HG03066 (cell line): ENCODE measurements around the gene COL23A1.

ENCODE experiments used
- ATAC-seq: cut with Tn5 transposase; IDR thresholded peaks from one replicate; pipeline ENCODE4 v1.9.1; 2021; ENCODE audit warnings: low read depth; ENCODE audit not compliant: unreplicated experiment

The COL23A1 gene

GRCh38 chr5:178590141-178590923, at the start of gene COL23A1:
Gene COL23A1 (minus strand): TSS chr5:178590393.
- ATAC-seq = peak; percentile 55

DNA sequence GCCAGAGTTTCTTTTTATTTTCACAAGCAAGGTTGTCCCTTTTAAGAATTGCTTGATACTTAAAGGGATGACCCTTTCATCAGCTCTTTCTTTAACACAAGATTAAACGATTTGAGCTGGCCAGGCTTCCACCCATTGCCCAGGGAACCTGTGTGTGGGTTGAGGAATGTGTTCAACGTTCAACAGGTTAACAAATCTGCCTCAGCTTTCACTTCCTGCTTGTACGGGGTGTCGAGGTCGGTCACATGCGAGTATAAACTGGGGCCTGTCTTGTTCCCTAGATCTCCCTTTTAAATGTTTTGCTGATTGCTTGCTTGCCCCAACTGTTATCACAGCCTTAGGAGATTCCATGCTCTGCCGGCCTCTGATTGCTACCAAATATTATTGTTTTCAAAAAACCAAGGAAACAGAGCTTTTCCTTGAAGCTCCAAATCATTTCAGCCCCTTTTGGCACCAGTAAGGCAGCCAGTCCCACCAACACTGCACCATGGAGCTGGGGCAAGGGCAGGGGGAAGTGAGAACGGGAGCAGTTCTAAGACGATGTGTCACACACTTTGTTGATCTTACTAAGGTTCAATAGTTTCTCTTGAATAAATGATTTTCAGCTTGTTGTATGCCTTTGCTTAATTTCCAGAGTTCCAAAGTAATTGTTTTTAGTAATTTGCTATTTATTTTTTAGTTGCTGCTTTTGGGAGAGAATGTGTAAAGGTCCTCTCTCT, 47.3 kb upstream of the COL23A1 start:
- ATAC-seq = no peak

DNA sequence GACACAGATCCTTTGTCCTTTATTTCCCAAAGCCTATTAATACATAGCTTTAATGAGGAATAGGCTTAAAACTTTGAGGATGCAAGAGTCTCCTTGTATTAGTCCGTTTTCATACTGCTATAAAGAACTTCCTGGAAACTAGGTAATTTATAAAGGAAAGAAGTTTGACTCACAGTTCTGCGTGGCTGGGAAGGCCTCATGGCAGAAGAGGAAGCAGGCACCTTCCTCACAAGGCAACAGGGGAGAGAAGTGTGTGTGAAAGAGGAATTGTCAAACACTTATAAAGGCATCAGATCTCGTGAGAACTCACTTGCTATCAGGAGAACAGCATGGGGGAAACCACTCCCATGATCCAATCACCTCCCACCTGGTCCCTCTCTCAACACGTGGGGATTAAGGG, 42.1 kb upstream of the COL23A1 start:
- ATAC-seq = no peak

DNA sequence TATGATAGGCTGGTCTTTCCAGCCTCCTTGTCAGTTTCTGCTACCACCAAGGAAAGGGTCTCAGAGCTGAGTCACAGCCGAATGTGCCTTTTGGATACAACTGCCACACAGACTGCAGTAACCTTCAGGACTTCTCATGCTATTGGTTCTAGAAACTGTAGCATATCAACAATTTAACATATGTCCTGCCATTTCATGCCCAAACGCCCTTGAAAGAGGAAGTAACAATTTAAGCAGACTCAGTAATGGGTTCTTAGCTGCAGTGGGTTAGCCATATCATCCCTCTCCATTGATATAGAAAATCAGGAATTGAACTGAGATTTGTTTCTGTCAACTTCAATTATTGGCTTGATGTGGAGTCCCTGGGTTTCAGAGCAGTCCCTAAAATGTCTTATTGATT, 40.8 kb upstream of the COL23A1 start:
- no peak for ATAC-seq

- no peak for ATAC-seq
Measured at GRCh38 chr5:178630475-178630930, 40.3 kb upstream of the COL23A1 start.

DNA sequence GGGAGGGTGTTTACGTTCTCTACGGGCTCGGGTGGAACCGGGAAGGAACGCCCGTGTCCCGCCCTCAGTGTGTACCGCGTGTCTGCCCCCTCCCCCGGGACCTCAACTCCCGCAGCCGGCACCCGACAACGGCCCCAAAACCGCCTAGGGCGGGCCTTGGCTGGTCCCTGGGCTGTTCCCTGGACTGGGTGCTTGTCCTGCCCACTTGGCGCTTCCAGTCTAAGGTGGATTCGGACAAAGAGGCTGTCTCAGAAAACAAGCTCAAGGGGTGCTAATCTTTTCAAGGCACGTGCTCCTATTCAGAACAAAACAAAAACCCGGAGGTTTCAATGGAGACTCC, 37.0 kb upstream of the COL23A1 start:
- ATAC-seq = no peak

GRCh38 chr5:178626484-178627258, 36.5 kb upstream of the COL23A1 start, which contains the start of gene CLK4:
Gene CLK4 (minus strand): TSS chr5:178627050. CDS start chr5:178623416, 3,634 bp downstream.
- ATAC-seq = peak; percentile 79

DNA sequence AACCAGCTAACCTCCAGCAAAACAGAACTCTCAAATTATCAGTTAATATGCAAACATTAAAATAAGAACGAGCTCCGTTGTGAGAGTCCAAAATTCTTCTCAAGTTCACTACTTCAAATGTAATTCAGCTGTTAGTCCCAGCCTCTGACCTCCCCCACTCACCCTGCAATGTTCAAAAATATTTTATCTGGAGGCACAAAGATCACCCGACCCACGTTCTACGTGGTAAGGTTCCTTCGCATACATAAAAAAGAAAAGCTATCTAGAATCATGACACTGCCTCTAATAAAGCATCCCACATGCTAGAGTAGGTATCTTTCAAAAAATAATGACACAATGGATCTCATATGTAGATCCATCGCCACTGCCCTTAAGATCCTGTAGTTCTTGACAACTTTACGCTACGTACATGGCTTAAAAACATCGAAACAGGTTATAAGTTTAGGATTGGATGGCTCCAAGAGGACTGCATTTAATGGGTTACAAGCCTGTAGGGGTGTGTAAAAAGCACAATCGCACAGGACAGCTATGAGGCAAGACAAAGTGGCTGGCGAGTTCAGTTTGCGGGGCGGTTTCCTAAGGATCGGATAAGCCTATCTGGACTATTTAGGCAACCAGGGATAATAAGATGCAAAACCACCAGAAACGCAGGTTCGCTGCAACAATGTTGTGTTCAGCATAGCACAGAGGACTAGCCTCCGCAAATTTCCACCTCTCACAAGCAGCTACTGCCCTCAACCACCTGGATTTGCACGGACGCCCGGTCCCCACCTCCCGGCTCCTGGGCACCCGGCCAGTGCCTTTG, 35.7 kb upstream of the COL23A1 start:
- peak; percentile 25 for ATAC-seq

DNA sequence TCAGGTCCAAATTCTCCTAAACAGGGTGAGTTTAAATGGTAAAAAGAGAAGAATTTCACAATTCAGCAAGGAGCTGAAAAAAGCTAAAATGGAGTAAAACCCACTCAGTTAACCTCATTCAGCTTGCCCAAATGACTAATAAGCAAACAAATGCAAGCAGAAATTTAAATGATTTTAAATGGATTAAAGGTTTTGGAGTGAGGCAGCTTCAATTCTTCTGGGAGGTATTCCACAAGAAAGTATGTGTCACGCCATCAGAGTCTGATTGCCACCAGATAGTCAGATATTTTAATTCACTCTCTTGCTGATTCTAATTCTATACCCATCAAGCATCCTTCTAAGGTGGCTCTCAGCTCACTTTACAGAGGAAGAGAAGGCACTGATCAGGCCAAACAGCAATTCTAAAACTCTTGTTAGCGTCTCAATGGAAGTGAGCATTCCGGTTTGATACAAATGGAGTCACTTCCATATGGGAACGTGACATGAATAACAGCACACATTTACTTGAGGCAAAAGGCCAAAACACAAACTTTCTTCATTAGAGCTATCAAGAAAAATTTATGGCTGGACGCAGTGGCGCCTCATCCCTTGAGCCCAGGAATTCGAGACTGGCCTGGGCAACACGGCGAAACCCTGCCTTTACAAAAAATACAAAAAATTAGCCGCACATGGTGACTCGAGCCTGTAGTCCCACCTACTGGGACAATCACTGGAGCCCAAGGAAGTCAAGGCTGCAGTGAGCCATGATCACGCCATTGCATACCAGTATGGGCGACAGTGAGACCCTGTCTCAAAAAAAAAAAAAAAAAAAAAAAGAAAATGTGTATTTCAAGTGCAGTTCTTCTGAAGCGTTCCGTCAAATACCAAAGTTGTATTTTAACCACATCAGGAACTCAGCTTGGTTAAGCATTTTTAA, 34.7 kb upstream of the COL23A1 start:
- ATAC-seq = no peak

DNA sequence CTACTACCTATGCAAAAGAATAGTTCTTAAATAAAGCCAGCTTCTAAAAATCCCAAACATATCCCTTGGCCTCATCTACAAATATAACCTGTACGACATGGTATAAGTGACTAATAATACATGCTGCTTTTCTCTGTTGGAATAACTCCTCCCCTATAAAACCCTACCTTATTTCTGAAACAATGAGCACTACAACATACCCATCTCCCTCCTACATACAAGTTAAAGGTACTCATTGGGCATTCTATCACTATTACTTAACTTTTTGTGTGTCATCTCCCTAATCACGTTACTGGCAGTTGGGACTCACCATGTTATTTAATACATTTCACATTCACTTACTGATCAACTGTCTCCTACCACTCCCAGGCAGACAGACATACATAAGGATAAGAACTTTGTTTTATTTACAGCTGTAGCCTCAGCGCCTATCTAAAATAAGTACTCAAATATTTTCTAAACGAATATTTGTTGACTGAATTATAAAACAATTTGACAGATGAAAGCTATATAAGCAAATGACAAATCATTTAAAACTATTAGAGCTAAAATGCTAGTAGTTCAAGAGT, 32.6 kb upstream of the COL23A1 start:
- no peak for ATAC-seq

DNA sequence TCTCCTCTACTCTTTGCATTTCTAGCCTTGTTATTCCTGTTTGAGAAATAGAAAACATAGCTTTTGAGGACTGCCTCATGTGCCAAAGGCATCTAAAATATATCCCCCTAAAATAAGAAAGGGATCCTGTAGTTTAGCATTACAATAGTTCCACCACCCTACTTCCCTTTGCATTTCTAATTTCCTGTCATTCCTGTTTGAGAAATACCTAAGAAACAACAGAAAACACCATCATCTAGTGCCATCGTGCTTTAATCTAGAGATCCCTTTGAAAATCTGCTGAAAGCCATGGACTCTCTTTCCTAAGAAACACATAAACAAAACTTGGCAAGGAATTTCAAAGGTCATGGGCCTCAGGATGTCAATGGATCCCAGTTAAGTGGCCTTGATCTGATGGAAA, 29.2 kb upstream of the COL23A1 start:
- no peak for ATAC-seq

DNA sequence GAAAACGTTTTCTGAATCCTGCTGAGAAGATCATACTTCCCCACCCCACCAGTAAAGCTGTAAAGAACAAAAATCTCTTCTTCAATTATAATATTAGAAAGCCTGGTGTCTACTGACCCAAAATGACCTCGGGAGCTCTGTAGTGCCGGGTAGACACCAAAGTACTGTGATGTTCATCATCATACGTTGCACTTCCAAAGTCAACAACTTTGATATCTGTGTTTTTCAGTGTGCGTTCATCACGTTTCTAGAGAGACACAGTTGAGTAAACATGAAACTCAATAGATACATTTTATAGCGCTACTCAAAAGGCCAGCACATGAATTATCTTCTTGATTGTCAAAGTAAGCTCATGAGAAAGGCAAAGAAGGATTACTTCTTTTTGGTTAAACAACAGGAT, 22.1 kb upstream of the COL23A1 start:
- ATAC-seq = no peak

GRCh38 chr5:178606269-178606668, 16.1 kb upstream of the COL23A1 start:
- no peak for ATAC-seq

- ATAC-seq = no peak
Measured at GRCh38 chr5:178605788-178606187, 15.6 kb upstream of the COL23A1 start.

DNA sequence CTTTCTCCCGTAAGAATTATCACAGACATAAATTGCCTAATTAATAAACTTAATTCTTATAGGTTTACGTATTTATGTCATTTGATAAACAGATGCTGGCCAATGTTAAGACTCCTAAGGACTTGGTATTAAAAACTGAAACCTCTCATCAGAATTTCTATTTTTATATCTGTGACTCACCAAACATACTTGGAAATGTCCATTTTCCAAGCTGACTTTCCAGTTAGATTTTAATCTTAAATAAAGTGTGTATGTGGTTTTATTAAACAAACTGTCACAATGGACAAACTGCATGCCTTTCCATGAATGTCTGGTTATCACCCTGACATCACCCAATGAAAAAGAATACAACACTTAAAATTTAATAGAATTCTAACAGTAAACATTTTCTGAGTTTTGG, 12.6 kb upstream of the COL23A1 start:
- ATAC-seq = no peak

DNA sequence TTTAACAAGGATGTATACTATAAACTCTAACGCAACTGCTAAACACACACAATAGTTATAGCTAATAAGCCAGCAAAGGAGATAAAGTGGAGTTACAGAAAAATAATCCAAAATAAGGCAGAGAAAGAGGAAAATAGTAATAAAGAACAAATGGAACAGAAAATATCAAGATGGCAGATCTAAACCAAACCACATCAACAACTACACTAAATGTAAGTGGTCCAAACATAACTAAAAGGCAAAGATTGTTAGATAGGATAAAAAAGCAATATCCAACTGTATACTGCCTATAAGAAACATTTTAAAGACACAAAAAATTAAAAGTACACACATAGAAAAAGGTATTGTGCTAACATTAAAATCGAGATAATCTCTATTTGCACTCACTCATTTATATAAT, 5.6 kb upstream of the COL23A1 start:
- ATAC-seq = no peak

- ATAC-seq = no peak
Measured at GRCh38 chr5:178595150-178595549, 5.0 kb upstream of the COL23A1 start.

DNA sequence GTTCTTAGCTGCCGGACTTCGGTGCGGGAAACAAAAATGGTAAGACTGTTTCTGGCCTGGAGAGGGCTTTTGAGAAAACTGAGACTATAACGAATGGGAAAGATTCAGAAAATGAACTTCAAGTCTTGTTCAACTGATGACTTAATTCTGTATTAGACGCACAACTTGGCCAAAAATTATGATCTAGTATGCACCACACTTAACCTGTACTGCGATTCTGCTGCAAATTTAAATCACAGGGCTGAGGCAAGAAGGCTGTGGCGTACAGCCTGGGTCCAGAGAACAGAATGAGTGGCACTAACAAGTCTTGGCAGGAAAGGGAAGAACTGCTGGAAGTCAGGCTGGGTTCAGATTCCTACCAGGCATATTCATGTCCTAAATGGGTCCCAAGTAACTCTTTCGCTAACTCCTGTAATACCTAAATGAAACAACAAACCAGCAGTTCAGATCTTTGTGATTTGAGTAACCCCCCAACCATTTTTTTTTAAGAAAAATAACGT, 781 bp upstream of the COL23A1 start:
- no peak for ATAC-seq
